ENCODE results near the gene CAV3. TPM values are rescaled to one million over a fixed set of nuclear protein-coding genes. Genes with fewer than 3 reads are reported as not detected.

The CAV3 gene
- total RNA-seq, 1 experiment from 2014 or later: not detected

GRCh38 chr3:8767667-8768363 is 34.2 kb downstream of the CAV3 start:
- Histone ChIP-seq H3K9ac (ENCODE audit: low read length) (peak overlapping the region; percentile 35), H3K79me2 (ENCODE audit: low read length) (peaks cover 11% of the 10 kb centered on the region), H3K9me2 (replicated peaks; ENCODE audit: low read length) (no peaks in the 10 kb centered on the region), H3K4me1 (ENCODE audit: insufficient read depth, low read length) (peaks cover 37% of the 10 kb centered on the region; the same call in 1 of the 2 replicates), H3K36me3 (ENCODE audit: low read depth, low read length) (no peaks in the 10 kb centered on the region), H3F3A (ENCODE audit: low read length, unreplicated experiment) (no peaks in the 10 kb centered on the region), H2AFZ (ENCODE audit: low read length) (peak overlapping the region; percentile 88), H3K27ac (ENCODE audit: low read length) (no peak overlapping the region), H3K4me2 (ENCODE audit: low read length) (peak overlapping the region; percentile 93), H4K20me1 (ENCODE audit: low read length) (no peaks in the 10 kb centered on the region), H3K27me3 (ENCODE audit: low read length) (no peaks in the 10 kb centered on the region), H3K4me3 (ENCODE audit: low read length) (peak overlapping the region; percentile 82), H3K9me3 (ENCODE audit: low read length) (no peaks in the 10 kb centered on the region)
- intact Hi-C loops (cut with micrococcal nuclease): loop anchor here (1.0 to 2.0 kb wide), 4 partner anchors 27 to 299 kb away; no protein-coding TSS in a partner anchor
- peak; percentile 79 for DNase-seq
- no TSS peak for BruUV-seq (replicated peaks)
- ChIA-PET CTCF (no interaction called here), POLR2A (ENCODE audit: unreplicated experiment) (no interaction called here)
- TF ChIP-seq EZH2 (IDR thresholded peaks at IDR 0.05; ENCODE audit: low read length, unreplicated experiment): no peak
- TF ChIP-seq, protein P1, sequence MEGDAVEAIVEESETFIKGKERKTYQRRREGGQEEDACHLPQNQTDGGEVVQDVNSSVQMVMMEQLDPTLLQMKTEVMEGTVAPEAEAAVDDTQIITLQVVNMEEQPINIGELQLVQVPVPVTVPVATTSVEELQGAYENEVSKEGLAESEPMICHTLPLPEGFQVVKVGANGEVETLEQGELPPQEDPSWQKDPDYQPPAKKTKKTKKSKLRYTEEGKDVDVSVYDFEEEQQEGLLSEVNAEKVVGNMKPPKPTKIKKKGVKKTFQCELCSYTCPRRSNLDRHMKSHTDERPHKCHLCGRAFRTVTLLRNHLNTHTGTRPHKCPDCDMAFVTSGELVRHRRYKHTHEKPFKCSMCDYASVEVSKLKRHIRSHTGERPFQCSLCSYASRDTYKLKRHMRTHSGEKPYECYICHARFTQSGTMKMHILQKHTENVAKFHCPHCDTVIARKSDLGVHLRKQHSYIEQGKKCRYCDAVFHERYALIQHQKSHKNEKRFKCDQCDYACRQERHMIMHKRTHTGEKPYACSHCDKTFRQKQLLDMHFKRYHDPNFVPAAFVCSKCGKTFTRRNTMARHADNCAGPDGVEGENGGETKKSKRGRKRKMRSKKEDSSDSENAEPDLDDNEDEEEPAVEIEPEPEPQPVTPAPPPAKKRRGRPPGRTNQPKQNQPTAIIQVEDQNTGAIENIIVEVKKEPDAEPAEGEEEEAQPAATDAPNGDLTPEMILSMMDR (conservative IDR thresholded peaks at IDR 0.05; ENCODE audit: low read depth, low read length): peak; percentile 72
- ATAC-seq: peak; percentile 50

- TF ChIP-seq EZH2 (IDR thresholded peaks at IDR 0.05; ENCODE audit: low read length, unreplicated experiment) (no peak), EZH2phosphoT487 (IDR thresholded peaks at IDR 0.05; ENCODE audit: borderline replicate concordance, low read length) (no peak)
- TF ChIP-seq, protein P1 (conservative IDR thresholded peaks at IDR 0.05; ENCODE audit: low read depth, low read length): no peak
- intact Hi-C loops (cut with micrococcal nuclease): loop anchor here (1.0 to 2.0 kb wide), 7 partner anchors 85 to 298 kb away; no protein-coding TSS in a partner anchor
- H3K36me3 ChIP-seq (ENCODE audit: low read depth, low read length): no peaks in the 10 kb centered on the region
- peaks cover 11% of the 10 kb centered on the region for H3K79me2 ChIP-seq (ENCODE audit: low read length)
- H2AFZ ChIP-seq (ENCODE audit: low read length): peak overlapping the region; percentile 88
- H3K9me3 ChIP-seq (ENCODE audit: low read length): no peaks in the 10 kb centered on the region
- peak overlapping the region; percentile 82 for H3K4me3 ChIP-seq (ENCODE audit: low read length)
- H4K20me1 ChIP-seq (ENCODE audit: low read length): no peaks in the 10 kb centered on the region
- ATAC-seq (peak; percentile 9), DNase-seq (peak; percentile 20)
- no peak overlapping the region for H3K27ac ChIP-seq (ENCODE audit: low read length)
- peak overlapping the region; percentile 93 for H3K4me2 ChIP-seq (ENCODE audit: low read length)
- peak overlapping the region; percentile 35 for H3K9ac ChIP-seq (ENCODE audit: low read length)
- POLR2A ChIA-PET (ENCODE audit: unreplicated experiment): no interaction called here
- H3K4me1 ChIP-seq (ENCODE audit: insufficient read depth, low read length): peaks cover 37% of the 10 kb centered on the region; the same call in 1 of the 2 replicates
- BruUV-seq (replicated peaks): TSS peak; percentile 74
- no peaks in the 10 kb centered on the region for H3K9me2 ChIP-seq (replicated peaks; ENCODE audit: low read length)
- CTCF ChIA-PET: interaction anchor here (0.5 to 1.5 kb wide), 7 partner anchors 21 to 533 kb away, joined by 3 to 14 read pairs (median 4); no protein-coding TSS in a partner anchor
- no peaks in the 10 kb centered on the region for H3K27me3 ChIP-seq (ENCODE audit: low read length)
- H3F3A ChIP-seq (ENCODE audit: low read length, unreplicated experiment): no peaks in the 10 kb centered on the region
Observed at GRCh38 chr3:8768364-8769087, 34.9 kb downstream of the CAV3 start.
